IPS-15b (cell line): ENCODE results near the gene TNN.

ENCODE experiments used
- H3K27me3 ChIP-seq: one replicate; pipeline ENCODE4 v1.6.1; 2013; ENCODE audit warnings: low read length; ENCODE audit not compliant: control insufficient read depth, insufficient read depth
- H3K36me3 ChIP-seq: one replicate; pipeline ENCODE4 v1.6.1; 2013; ENCODE audit warnings: low read length; ENCODE audit not compliant: control insufficient read depth, insufficient read depth
- H3K4me1 ChIP-seq: one replicate; pipeline ENCODE4 v1.6.1; 2013; ENCODE audit warnings: mild to moderate bottlenecking, low read length; ENCODE audit not compliant: control insufficient read depth, insufficient read depth
- H3K4me3 ChIP-seq: one replicate; pipeline ENCODE4 v1.5.1; 2013; ENCODE audit warnings: low read depth, low read length
- H3K9ac ChIP-seq: one replicate; pipeline ENCODE4 v1.6.1; 2013; ENCODE audit warnings: low read depth, mild to moderate bottlenecking, low read length
- H3K9me3 ChIP-seq: one replicate; pipeline ENCODE4 v1.6.1; 2013; ENCODE audit warnings: mild to moderate bottlenecking, low read length; ENCODE audit not compliant: control insufficient read depth, insufficient read depth

TNN gene

DNA sequence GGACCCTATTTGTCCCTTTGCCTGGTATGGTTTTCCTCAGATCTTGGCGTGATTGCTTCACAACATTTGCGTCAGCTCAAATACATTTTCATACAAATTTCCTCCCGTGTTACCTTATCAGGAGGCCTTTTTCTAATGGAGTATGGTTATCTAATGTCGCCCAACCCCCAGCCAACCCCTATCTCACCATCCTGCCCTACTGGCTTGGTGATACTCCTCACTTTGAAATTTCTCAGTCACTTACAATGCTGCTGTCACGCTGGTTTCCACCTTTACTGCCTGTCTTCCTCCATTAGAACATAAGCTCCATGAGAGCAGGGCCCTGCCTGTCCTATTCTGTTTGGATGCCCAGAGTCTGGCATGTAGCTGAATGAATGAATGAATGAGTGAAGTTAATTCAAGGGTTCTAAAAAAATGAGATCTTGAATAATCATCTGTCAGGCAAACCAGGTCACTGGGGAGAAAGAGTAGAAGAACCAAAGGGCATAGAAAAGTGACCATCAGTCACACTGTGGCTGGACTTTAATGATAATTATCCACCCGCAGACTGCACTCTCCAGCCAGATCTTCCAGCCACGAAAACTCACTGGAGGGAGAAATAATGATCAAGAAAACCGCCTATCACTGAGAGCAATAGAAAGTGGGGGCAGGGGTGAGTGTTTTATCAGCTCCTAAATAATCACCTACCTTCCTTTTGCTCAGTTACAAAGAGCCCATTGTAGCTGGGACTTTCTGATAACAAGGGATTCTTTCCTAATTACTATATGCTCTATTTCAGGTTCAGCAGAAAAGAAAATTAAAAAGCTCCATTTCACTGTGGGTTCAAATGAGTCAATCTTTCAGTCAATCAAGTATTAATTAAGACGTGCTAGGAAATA lies 103.6 kb downstream of the TNN start:
- Histone ChIP-seq H3K9me3 (no peaks in the 10 kb centered on the region), H3K9ac (no peak overlapping the region), H3K4me1 (no peaks in the 10 kb centered on the region), H3K36me3 (no peaks in the 10 kb centered on the region), H3K4me3 (no peak overlapping the region), H3K27me3 (no peaks in the 10 kb centered on the region)

DNA sequence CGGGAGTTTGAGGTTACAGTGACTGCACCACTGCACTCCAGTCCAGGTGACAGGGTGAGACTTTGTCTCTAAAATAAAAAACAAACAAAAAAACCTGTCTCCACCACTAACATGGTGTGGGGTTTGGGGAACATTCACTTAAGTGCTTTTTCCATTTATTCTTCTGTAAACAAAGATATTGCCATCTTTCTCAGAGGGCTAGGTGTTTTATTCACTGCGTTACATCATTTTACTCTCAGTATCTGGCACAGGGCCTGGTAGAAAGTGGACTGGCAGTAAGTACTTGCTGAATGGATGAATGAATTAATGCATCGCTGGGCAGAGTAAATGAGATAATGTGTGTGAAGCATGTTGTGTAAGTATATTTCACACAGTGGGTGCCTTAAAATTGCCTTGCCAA lies 104.9 kb downstream of the TNN start:
- no peaks in the 10 kb centered on the region for H3K4me1 ChIP-seq
- H3K9me3 ChIP-seq: no peaks in the 10 kb centered on the region
- no peak overlapping the region for H3K9ac ChIP-seq
- no peaks in the 10 kb centered on the region for H3K27me3 ChIP-seq
- no peak overlapping the region for H3K4me3 ChIP-seq
- no peaks in the 10 kb centered on the region for H3K36me3 ChIP-seq

DNA sequence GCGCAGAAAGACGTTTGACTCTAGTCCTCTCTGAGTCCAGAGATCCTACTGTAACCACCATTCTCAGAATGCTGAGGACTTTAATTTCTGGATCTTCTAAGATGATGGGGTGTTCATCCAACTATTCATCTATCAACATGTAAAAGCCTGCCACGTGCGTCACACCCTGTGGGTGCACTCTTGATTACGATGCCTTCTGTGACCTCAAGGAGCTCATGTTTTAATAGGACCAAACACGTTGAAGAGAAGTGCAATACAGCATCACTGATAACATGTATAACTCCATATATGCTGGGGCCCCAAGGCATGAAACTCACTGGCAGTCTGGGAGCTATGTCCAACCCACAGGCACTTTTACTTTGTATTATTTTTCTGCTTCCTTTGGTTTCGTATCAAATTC lies 105.9 kb downstream of the TNN start:
- Histone ChIP-seq H3K4me3 (no peak overlapping the region), H3K36me3 (no peaks in the 10 kb centered on the region), H3K9ac (no peak overlapping the region), H3K27me3 (no peaks in the 10 kb centered on the region), H3K4me1 (no peaks in the 10 kb centered on the region), H3K9me3 (no peaks in the 10 kb centered on the region)

DNA sequence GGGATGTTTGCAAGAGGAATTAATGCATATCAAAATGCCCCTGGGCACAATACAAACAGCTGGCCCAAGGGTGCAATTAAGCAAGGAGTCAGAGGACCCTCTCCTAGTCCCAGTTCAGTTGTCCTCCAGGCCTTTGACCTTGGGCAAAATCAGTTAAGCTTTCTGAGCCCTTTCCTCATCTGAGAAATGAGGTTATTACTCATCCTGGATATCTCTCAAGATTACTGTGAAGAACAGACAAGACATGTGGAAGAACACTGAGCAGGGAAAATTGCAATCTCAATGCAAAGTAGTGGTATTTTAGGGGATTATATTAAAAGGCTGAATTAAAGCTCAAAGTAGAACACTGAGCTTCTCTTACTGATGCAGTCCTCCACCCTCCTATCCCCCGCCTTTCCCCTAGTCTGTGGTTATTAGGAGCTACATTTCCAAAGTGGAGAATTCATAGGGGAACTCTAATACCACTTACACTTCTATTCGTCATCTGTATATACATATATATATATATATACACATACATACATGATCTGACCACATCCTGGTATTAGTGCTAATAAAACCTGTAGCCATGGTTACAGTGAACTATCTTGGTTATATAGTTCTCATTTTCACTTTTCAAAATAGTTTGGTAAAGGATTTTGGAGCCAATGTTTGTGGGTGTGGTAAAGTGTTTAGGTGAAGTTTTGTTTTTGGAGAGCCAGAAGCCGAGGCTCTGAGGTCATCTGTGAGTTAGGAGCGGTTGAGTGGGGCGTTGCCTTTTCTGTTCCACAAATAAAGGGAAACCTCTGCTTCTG lies 106.9 kb downstream of the TNN start:
- Histone ChIP-seq H3K9ac (no peak overlapping the region), H3K27me3 (no peaks in the 10 kb centered on the region), H3K36me3 (no peaks in the 10 kb centered on the region), H3K9me3 (no peaks in the 10 kb centered on the region), H3K4me3 (no peak overlapping the region), H3K4me1 (no peaks in the 10 kb centered on the region)

DNA sequence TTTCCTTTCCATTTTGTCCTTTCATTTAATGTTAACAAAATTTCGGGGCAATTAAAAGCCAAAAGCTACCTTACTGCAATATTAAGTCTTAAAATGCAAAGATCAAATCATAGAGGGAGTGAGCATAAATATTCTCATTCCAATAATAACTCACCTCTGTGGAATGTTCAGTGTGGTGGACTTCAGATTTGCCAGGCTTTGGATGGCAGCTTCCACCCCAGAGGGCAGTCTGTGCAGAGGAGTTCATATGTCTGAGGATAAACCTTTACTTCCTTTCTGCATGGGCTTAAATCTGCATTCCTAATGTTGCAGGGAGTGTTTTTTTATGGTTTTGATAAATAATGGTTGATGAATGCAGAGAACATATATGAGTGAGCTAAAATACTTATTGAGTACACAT lies 108.6 kb downstream of the TNN start:
- no peaks in the 10 kb centered on the region for H3K4me1 ChIP-seq
- H3K9me3 ChIP-seq: no peaks in the 10 kb centered on the region
- no peak overlapping the region for H3K4me3 ChIP-seq
- no peak overlapping the region for H3K9ac ChIP-seq
- H3K27me3 ChIP-seq: no peaks in the 10 kb centered on the region
- no peaks in the 10 kb centered on the region for H3K36me3 ChIP-seq

DNA sequence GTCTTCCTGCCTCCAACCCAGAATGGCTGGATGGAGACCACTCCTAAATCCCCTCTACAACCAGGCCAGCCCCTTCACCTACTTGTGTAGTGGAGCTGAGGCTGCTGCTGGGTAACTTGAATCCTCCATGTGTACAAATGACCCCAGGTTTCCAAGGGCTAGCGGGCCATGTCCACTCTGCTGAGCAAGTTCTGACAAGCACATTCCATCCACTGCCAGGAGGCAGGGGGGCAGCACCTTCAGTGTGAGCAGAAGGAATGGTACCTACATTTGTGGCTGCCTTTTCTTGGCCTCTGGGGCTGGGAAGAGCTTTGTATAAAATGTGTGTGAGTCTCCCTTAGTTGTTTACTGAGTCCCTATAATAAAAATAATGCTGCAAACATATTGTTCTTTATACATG lies 110.4 kb downstream of the TNN start:
- no peaks in the 10 kb centered on the region for H3K36me3 ChIP-seq
- H3K27me3 ChIP-seq: no peaks in the 10 kb centered on the region
- no peak overlapping the region for H3K4me3 ChIP-seq
- H3K9ac ChIP-seq: no peak overlapping the region
- H3K4me1 ChIP-seq: no peaks in the 10 kb centered on the region
- H3K9me3 ChIP-seq: no peaks in the 10 kb centered on the region

DNA sequence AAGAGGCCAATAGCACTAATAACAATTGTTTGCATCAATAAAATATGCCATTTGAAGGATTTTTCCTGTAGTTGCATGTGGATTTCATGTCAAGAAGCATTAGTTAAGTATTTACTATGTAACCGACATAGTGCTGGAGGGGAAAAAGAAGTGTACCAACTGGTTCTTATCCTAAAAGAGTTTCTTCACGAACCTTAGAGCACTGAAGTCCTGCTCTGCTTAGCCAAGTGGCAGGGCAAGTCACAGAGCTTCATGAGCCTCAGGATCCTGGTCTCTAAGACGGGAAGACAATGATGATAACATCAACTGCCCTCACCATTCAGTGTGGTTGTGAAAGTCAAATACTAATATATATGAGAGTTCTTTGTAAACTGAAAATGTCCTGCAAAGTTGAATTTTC lies 110.8 kb downstream of the TNN start:
- H3K36me3 ChIP-seq: no peaks in the 10 kb centered on the region
- H3K4me1 ChIP-seq: peaks cover 2% of the 10 kb centered on the region
- H3K9ac ChIP-seq: no peak overlapping the region
- H3K9me3 ChIP-seq: no peaks in the 10 kb centered on the region
- H3K27me3 ChIP-seq: no peaks in the 10 kb centered on the region
- H3K4me3 ChIP-seq: no peak overlapping the region

DNA sequence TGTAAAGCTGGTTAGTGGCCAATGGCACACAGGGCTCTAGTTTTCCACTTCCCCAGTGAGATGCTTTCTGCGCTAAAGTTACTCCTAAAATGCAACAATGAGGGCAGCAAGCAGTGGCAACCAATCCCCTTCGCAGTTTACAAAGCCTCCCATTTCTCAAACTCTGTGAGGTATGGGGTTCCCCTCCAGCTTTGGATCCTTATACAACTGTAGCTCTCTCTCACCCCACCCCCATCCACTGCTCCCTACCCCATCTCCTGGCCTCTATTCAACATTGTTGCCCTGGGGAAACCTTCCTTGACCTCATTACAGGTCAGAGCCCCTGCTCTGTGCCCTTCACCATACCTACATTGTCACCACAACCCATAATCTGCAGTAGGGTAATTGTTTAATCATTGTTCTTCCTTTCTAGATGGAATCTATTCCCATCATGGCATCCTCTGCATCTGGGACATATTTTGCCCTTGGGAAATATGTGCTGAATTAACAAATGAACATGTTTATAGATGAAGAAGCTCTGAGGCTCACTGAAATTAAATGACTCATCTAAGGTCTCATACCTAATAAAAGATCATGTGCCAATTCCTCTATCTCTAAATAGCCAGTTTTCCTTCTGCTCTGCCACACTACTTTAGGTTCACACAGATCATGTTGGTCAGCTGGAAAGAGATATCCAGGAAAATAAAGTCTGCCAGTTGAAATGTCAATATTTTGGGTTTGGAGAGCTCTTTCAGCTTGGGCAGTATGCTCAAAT lies 112.4 kb downstream of the TNN start:
- H3K36me3 ChIP-seq: no peaks in the 10 kb centered on the region
- no peak overlapping the region for H3K4me3 ChIP-seq
- no peak overlapping the region for H3K9ac ChIP-seq
- no peaks in the 10 kb centered on the region for H3K9me3 ChIP-seq
- H3K27me3 ChIP-seq: no peaks in the 10 kb centered on the region
- H3K4me1 ChIP-seq: peaks cover 4% of the 10 kb centered on the region

DNA sequence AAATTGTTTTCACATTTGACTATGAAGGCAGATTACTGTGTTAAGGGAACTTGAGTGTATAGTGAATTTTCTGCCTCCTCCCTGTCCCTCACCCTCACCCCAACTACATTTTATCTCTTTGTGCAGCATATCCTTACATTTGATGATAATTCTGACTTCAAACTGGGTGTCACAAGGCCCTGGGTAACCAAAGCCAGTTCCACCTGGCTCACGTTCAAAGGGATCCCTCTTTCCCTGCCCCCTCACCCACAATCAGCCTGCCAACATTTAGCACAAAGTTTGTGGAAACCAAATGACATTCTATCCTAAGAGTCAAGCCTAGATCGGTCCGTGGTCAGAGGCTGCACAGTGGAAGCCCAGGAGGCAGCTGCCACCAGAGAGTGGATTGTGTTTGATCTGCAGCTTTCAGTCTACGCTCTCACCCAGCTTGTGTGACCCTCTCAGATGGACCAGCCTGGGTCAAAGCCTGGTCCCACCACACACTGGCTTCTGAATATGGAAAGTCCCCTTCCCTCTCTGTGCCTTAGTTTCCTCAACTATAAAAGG lies 114.6 kb downstream of the TNN start:
- no peak overlapping the region for H3K4me3 ChIP-seq
- no peaks in the 10 kb centered on the region for H3K27me3 ChIP-seq
- no peaks in the 10 kb centered on the region for H3K9me3 ChIP-seq
- H3K36me3 ChIP-seq: no peaks in the 10 kb centered on the region
- no peak overlapping the region for H3K9ac ChIP-seq
- H3K4me1 ChIP-seq: peaks cover 4% of the 10 kb centered on the region

DNA sequence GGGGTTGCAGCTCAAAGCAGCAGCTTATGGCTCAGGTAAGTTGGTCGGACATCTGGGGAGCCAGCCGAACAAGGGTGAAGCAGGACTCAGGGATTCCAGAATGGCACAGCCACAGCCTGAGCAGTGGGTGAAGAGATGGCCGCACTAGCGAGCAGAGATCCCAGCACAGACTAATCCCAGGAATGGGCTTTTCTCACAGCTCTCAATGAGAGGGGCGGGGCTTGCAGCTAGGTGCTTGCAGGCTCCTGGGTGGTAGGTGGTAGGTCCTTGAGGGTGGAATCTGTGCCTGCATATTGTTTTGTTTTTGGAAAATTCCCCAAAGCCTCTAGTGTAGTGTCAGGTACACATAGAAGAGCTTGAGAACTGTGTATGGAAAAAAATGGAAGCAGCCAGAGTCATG lies 116.0 kb downstream of the TNN start:
- peaks cover 4% of the 10 kb centered on the region for H3K4me1 ChIP-seq
- H3K4me3 ChIP-seq: no peak overlapping the region
- no peaks in the 10 kb centered on the region for H3K36me3 ChIP-seq
- no peak overlapping the region for H3K9ac ChIP-seq
- H3K27me3 ChIP-seq: no peaks in the 10 kb centered on the region
- no peaks in the 10 kb centered on the region for H3K9me3 ChIP-seq

DNA sequence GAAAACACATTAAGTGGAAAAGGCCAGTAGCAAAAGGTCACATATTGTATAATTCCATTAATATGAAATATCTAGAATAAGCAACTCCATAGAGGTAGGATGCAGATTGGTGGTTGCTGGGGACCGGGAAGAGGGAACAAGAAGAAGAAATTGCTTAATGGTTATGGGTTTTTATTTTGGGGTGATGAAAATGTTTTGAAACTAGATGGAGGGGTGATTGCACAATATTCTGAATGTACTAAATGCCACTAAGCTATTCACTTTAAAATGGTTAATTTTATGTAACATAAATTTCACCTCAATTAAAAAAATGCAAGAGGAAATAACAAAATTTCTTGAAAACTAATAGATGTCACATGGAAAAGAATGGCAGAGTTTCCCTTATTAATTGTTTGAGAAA lies 118.3 kb downstream of the TNN start:
- Histone ChIP-seq H3K36me3 (no peaks in the 10 kb centered on the region), H3K27me3 (no peaks in the 10 kb centered on the region), H3K4me3 (no peak overlapping the region), H3K4me1 (peaks cover 4% of the 10 kb centered on the region), H3K9ac (no peak overlapping the region), H3K9me3 (no peaks in the 10 kb centered on the region)
